Panc1 (cell line): ENCODE results near the gene C1orf74. TPM values are rescaled to one million over a fixed set of nuclear protein-coding genes. Genes with fewer than 3 reads are reported as not detected.

Experiments used
- ATAC-seq: fragments of 200-7000 bp; cut with Tn5 transposase; 2 replicates; pipeline ENCODE4 v1.9.1; 2020; ENCODE audit warnings: mild to moderate bottlenecking, moderate library complexity
- BruUV-seq: library from RNA; stranded (reverse); fragments of 400-500 nt; replicated peaks from 2 replicates; lab custom pipeline; 2021; lab: Mats Ljungman, UMichigan
- CTCF ChIA-PET: fragments of 300-600 bp; sonication (Branson Sonifier 250); formaldehyde crosslinking; loops from one replicate; lab custom pipeline; 2022; ENCODE audit warnings: antibody characterized with exemption; lab: Charles Lee
- POLR2A ChIA-PET: fragments of 300-600 bp; sonication (Branson Sonifier 250); formaldehyde crosslinking; loops from one replicate; lab custom pipeline; 2022; ENCODE audit warnings: antibody characterized with exemption; lab: Charles Lee
- DNase-seq: peaks from one replicate; pipeline ENCODE4 v3.0.0-alpha.2; 2010; ENCODE audit warnings: low read depth, low spot score
- H3K27ac ChIP-seq: 2 replicates; pipeline ENCODE4 v1.5.1; 2011; ENCODE audit warnings: mild to moderate bottlenecking, low read length, inconsistent platforms
- H3K27me3 ChIP-seq: fragments of 200-500 bp; sonication (Bioruptor generic); 2 replicates; pipeline ENCODE4 v1.6.0; 2014; ENCODE audit warnings: low read length, inconsistent platforms; ENCODE audit not compliant: control insufficient read depth, insufficient read depth
- H3K36me3 ChIP-seq: fragments of 200-500 bp; sonication (Bioruptor generic); 2 replicates; pipeline ENCODE4 v1.5.1; 2014; ENCODE audit warnings: inconsistent platforms, mild to moderate bottlenecking, low read length, moderate library complexity; ENCODE audit not compliant: control insufficient read depth, insufficient read depth
- H3K4me1 ChIP-seq: 2 replicates; pipeline ENCODE4 v1.5.1; 2011; ENCODE audit warnings: inconsistent platforms, mild to moderate bottlenecking, low read length, moderate library complexity; ENCODE audit not compliant: control insufficient read depth, insufficient read depth
- H3K4me3 ChIP-seq, 2 experiments: 2 replicates each; pipeline ENCODE4 v1.5.1; 2011 to 2012; ENCODE audit warnings: low read depth in 2 of 2, low read length in 2 of 2, mild to moderate bottlenecking in 2 of 2, inconsistent platforms in 1 of 2, moderate library complexity in 1 of 2
- H3K9me3 ChIP-seq: fragments of 200-500 bp; sonication (Bioruptor generic); 2 replicates; pipeline ENCODE4 v1.5.1; 2014; ENCODE audit warnings: low read depth, mild to moderate bottlenecking, inconsistent platforms, low read length, moderate library complexity; ENCODE audit not compliant: control insufficient read depth, insufficient read depth
- POLR2AphosphoS5 ChIP-seq: IDR thresholded peaks from 2 replicates; pipeline ENCODE4 v1.6.1; 2012; ENCODE audit warnings: mild to moderate bottlenecking, low read depth, low read length, moderate library complexity
- SIN3A ChIP-seq: IDR thresholded peaks from 2 replicates; pipeline ENCODE4 v1.6.1; 2012; ENCODE audit warnings: low read depth, mild to moderate bottlenecking, low read length, moderate library complexity, borderline replicate concordance; ENCODE audit not compliant: insufficient read depth
- TCF7L2 ChIP-seq: IDR thresholded peaks from 2 replicates; pipeline ENCODE4 v1.6.1; 2011; ENCODE audit warnings: mild to moderate bottlenecking, low read depth, low read length, inconsistent platforms
- in situ Hi-C: cut with HindIII; loops from 2 replicates; pipeline ENCODE4 v1.10.0; 2016; ENCODE audit warnings: low sequenced_read_pairs, low pct_unique_long_range_greater_than_20kb
- intact Hi-C: fragments of 100-400 bp; cut with micrococcal nuclease; formaldehyde crosslinking; loops from one replicate; pipeline ENCODE4 v1.10.0; 2022; ENCODE audit not compliant: unreplicated experiment
- total RNA-seq: library from RNA; stranded (reverse); gene quantifications from one replicate; pipeline ENCODE4 v1.2.1, GENCODE V29; 2021; ENCODE audit not compliant: unreplicated experiment
- TF ChIP-seq, protein P1 (sequence below): fragments of 450-650 bp; IDR thresholded peaks from 2 replicates; pipeline ENCODE4 v1.5.1; 2017; ENCODE audit warnings: mild to moderate bottlenecking
- TF ChIP-seq, protein P2 (sequence below), 2 experiments: IDR thresholded peaks; 2 replicates each; pipeline ENCODE4 v1.6.1; 2011 to 2012; ENCODE audit warnings: low read depth in 2 of 2, control low read depth in 1 of 2, low read length in 1 of 2, mild to moderate bottlenecking in 1 of 2, moderate library complexity in 1 of 2; ENCODE audit not compliant: insufficient read depth in 1 of 2

C1orf74 gene
- total RNA-seq, 1 experiment from 2014 or later = 1.7 TPM

DNA sequence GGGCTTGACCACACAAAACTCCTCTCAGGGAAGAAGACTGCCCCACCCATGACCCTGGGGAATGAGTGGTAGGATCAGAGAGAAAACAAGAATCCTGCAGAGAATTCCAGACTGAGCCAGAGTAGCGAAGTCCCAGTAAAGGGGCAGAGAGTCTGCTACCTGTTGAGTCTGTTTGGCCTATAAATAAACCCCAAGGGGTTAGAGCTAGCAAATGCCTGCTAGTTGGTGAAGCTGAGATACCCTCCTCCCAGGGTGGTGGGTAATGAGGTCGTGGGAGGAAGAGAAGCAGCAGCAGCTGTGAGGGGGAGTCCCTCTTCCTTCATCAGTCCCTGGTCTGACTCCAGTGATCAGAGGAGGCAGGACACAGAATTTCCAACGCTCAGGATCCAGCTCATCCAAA lies 26.0 kb downstream of the C1orf74 start:
- no peaks in the 10 kb centered on the region for H3K4me1 ChIP-seq
- POLR2A ChIA-PET = no interaction called here
- H3K27me3 ChIP-seq = no peaks in the 10 kb centered on the region; the same call in 1 of the 2 replicates
- in situ Hi-C loops = no loop called here
- no TSS peak for BruUV-seq
- no peak for ATAC-seq
- no peak overlapping the region for H3K4me3 ChIP-seq
- intact Hi-C loops = no loop called here
- no peak overlapping the region for H3K27ac ChIP-seq
- H3K9me3 ChIP-seq = no peaks in the 10 kb centered on the region
- CTCF ChIA-PET = no interaction called here
- no peak for DNase-seq
- TF ChIP-seq, protein P1, sequence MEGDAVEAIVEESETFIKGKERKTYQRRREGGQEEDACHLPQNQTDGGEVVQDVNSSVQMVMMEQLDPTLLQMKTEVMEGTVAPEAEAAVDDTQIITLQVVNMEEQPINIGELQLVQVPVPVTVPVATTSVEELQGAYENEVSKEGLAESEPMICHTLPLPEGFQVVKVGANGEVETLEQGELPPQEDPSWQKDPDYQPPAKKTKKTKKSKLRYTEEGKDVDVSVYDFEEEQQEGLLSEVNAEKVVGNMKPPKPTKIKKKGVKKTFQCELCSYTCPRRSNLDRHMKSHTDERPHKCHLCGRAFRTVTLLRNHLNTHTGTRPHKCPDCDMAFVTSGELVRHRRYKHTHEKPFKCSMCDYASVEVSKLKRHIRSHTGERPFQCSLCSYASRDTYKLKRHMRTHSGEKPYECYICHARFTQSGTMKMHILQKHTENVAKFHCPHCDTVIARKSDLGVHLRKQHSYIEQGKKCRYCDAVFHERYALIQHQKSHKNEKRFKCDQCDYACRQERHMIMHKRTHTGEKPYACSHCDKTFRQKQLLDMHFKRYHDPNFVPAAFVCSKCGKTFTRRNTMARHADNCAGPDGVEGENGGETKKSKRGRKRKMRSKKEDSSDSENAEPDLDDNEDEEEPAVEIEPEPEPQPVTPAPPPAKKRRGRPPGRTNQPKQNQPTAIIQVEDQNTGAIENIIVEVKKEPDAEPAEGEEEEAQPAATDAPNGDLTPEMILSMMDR = no peak
- TF ChIP-seq, protein P2, sequence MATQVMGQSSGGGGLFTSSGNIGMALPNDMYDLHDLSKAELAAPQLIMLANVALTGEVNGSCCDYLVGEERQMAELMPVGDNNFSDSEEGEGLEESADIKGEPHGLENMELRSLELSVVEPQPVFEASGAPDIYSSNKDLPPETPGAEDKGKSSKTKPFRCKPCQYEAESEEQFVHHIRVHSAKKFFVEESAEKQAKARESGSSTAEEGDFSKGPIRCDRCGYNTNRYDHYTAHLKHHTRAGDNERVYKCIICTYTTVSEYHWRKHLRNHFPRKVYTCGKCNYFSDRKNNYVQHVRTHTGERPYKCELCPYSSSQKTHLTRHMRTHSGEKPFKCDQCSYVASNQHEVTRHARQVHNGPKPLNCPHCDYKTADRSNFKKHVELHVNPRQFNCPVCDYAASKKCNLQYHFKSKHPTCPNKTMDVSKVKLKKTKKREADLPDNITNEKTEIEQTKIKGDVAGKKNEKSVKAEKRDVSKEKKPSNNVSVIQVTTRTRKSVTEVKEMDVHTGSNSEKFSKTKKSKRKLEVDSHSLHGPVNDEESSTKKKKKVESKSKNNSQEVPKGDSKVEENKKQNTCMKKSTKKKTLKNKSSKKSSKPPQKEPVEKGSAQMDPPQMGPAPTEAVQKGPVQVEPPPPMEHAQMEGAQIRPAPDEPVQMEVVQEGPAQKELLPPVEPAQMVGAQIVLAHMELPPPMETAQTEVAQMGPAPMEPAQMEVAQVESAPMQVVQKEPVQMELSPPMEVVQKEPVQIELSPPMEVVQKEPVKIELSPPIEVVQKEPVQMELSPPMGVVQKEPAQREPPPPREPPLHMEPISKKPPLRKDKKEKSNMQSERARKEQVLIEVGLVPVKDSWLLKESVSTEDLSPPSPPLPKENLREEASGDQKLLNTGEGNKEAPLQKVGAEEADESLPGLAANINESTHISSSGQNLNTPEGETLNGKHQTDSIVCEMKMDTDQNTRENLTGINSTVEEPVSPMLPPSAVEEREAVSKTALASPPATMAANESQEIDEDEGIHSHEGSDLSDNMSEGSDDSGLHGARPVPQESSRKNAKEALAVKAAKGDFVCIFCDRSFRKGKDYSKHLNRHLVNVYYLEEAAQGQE (IDR thresholded peaks at IDR 0.05; ENCODE audit: insufficient read depth in 1 of 2, low read depth in 2 of 2, low read length in 1 of 2) = no peak
- no peak for TF ChIP-seq TCF7L2
- TF ChIP-seq SIN3A = no peak
- no peak for TF ChIP-seq POLR2AphosphoS5
- no peaks in the 10 kb centered on the region for H3K36me3 ChIP-seq

DNA sequence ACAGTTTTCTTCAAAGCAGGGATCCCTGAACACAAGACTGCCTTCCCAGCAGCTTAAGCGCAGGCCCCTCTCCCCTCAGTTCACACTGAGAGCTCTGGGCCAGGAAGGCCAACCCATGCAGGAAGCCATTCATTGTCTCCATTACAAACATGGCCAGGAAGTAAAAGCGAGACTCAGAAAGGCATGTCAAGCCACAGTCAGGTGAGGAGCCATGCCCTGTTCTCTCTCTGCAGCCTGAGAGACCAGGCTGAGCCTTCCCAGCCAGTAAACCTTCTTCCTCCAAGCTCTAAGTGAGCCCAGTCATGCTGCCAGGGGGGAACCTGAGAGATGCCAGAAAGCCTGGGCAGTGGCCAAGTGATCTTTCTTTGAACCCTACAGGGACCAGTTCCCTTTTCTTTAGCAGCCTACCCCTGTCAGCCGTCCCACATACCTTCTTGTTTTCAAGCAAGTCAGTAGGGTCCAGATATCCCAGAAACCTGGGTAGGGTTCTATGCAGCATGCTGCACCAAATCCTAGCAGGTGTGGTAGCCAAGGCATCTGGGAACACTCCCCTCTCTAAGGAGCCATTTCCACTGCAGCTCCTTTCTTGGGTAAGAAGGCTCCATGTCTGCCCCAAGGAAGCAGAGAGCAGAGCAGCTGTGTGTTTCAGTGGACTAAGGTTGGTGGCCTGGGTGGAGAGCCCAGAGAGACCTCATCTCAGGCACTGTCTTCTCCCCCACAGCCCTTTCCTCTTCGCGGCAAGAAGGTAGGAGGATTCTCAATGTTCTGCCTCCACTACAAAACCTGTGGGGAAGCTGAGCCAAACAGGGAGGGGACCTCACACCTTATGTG lies 27.5 kb downstream of the C1orf74 start:
- Histone ChIP-seq H3K27ac (no peak overlapping the region), H3K9me3 (no peaks in the 10 kb centered on the region), H3K36me3 (no peaks in the 10 kb centered on the region), H3K4me3 (no peak overlapping the region), H3K4me1 (no peaks in the 10 kb centered on the region), H3K27me3 (no peaks in the 10 kb centered on the region)
- ChIA-PET CTCF (no interaction called here), POLR2A (no interaction called here)
- TF ChIP-seq POLR2AphosphoS5 (no peak), SIN3A (no peak), TCF7L2 (no peak)
- TF ChIP-seq, protein P1 = no peak
- TF ChIP-seq, protein P2 (IDR thresholded peaks at IDR 0.05; ENCODE audit: insufficient read depth in 1 of 2, low read depth in 2 of 2, low read length in 1 of 2) = no peak
- ATAC-seq (no peak), DNase-seq (no peak)
- BruUV-seq = no TSS peak
- intact Hi-C loops (no loop called here), in situ Hi-C loops (no loop called here)
